Hippocampal formation (tissue), 2 donors: ENCODE results near the gene EDDM3A.
A peak's percentile ranks its signal among the peaks of the same experiment; 100 is the strongest.
"Not testable (repeated sequence)": the region's sequence is repeated elsewhere in the genome, so short reads cannot be mapped to it uniquely, and the experiment has no call there.

Experiments used
- DNase-seq, 2 donors: peaks; one replicate each; lab custom pipeline; 2025; lab: John Stamatoyannopoulos, UW

The EDDM3A gene

GRCh38 chr14:20733684-20734429 is 11.8 kb upstream of the EDDM3A start:
- no peak for DNase-seq

GRCh38 chr14:20734430-20734806 is 11.3 kb upstream of the EDDM3A start:
- DNase-seq, result no peak

GRCh38 chr14:20738292-20738691 is 7.4 kb upstream of the EDDM3A start:
- not testable (repeated sequence) for DNase-seq

- no peak for DNase-seq
Observed at GRCh38 chr14:20742132-20742531, 3.6 kb upstream of the EDDM3A start.

- DNase-seq, result no peak
Observed at GRCh38 chr14:20743556-20743955, 2.1 kb upstream of the EDDM3A start.

- no peak for DNase-seq
Observed at GRCh38 chr14:20746566-20746965, 879 bp downstream of the EDDM3A start.

GRCh38 chr14:20748439-20748838 is 2.8 kb downstream of the EDDM3A start:
- no peak for DNase-seq

- DNase-seq, result no peak
Observed at GRCh38 chr14:20750194-20750593, 4.5 kb downstream of the EDDM3A start.

GRCh38 chr14:20751963-20752562 is 6.4 kb downstream of the EDDM3A start:
- no peak for DNase-seq

- no peak for DNase-seq
Observed at GRCh38 chr14:20754308-20754707, 8.6 kb downstream of the EDDM3A start.

- DNase-seq, result no peak
Observed at GRCh38 chr14:20755037-20755436, 9.3 kb downstream of the EDDM3A start.

GRCh38 chr14:20757965-20758364 is 12.3 kb downstream of the EDDM3A start:
- DNase-seq, result peak in 1 of 2 donors; percentile 16

GRCh38 chr14:20759465-20759864 is 13.8 kb downstream of the EDDM3A start:
- not testable (repeated sequence) for DNase-seq

GRCh38 chr14:20760950-20761349 is 15.3 kb downstream of the EDDM3A start:
- no peak for DNase-seq

- DNase-seq, result no peak
Observed at GRCh38 chr14:20768593-20768892, 22.9 kb downstream of the EDDM3A start.

GRCh38 chr14:20769421-20769820 is 23.7 kb downstream of the EDDM3A start:
- no peak for DNase-seq

- DNase-seq, result no peak
Observed at GRCh38 chr14:20772650-20773049, 27.0 kb downstream of the EDDM3A start.

GRCh38 chr14:20774258-20774824 is 28.7 kb downstream of the EDDM3A start:
- DNase-seq, result no peak

- no peak for DNase-seq
Observed at GRCh38 chr14:20775043-20775442, 29.4 kb downstream of the EDDM3A start.

- DNase-seq, result no peak
Observed at GRCh38 chr14:20775901-20776300, 30.2 kb downstream of the EDDM3A start.

GRCh38 chr14:20781803-20782202 is 36.1 kb downstream of the EDDM3A start:
- no peak for DNase-seq

- DNase-seq, result peak in 1 of 2 donors; percentile 42
Observed at GRCh38 chr14:20782280-20782890, 36.7 kb downstream of the EDDM3A start.

GRCh38 chr14:20787025-20787424 is 41.3 kb downstream of the EDDM3A start:
- no peak for DNase-seq
